Rectal smooth muscle tissue (tissue), 1 donor: Measurements from ENCODE around the gene AVPR1B.

Source experiments
- H3K27ac ChIP-seq: one replicate; pipeline ENCODE4 v1.7.0; 2013; ENCODE audit warnings: low read depth, low read length, inconsistent platforms
- H3K27me3 ChIP-seq: one replicate; pipeline ENCODE4 v1.7.0; 2013; ENCODE audit warnings: low read length; ENCODE audit not compliant: control insufficient read depth, insufficient read depth
- H3K36me3 ChIP-seq: one replicate; pipeline ENCODE4 v1.7.0; 2013; ENCODE audit warnings: low read length; ENCODE audit not compliant: control insufficient read depth, insufficient read depth
- H3K4me1 ChIP-seq: one replicate; pipeline ENCODE4 v1.7.0; 2013; ENCODE audit warnings: low read length; ENCODE audit not compliant: control insufficient read depth, insufficient read depth
- H3K4me3 ChIP-seq: one replicate; pipeline ENCODE4 v1.7.0; 2013; ENCODE audit warnings: low read length
- H3K9ac ChIP-seq: one replicate; pipeline ENCODE4 v1.7.0; 2013; ENCODE audit warnings: low read length

Gene AVPR1B

DNA sequence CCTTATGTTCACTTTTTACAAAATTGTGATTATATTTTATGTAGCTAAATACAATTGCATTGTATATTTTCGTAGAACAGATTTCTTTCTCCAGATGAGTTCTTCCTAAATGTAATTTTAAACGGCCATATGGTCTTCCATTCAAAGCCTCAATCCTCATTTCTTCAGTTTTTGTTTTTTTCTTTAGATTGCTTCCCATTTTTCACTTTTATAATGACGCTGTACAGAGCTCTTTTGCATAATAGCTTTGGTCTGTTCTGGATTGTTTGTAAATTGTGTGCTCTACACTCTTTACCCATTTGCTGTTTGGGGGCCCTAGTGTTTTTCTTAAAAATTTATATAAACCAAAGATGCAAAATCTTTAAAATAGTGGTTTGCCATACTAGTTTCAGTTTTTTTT is 27.8 kb downstream of the AVPR1B start:
- no peak overlapping the region for H3K4me3 ChIP-seq
- no peaks in the 10 kb centered on the region for H3K4me1 ChIP-seq
- no peak overlapping the region for H3K9ac ChIP-seq
- no peaks in the 10 kb centered on the region for H3K27me3 ChIP-seq
- H3K27ac ChIP-seq, result no peak overlapping the region
- no peaks in the 10 kb centered on the region for H3K36me3 ChIP-seq

GRCh38 chr1:206087091-206087490 is 30.1 kb downstream of the AVPR1B start:
- Histone ChIP-seq H3K27ac (no peak overlapping the region), H3K4me1 (no peaks in the 10 kb centered on the region), H3K36me3 (no peaks in the 10 kb centered on the region), H3K9ac (no peak overlapping the region), H3K4me3 (no peak overlapping the region), H3K27me3 (no peaks in the 10 kb centered on the region)

DNA sequence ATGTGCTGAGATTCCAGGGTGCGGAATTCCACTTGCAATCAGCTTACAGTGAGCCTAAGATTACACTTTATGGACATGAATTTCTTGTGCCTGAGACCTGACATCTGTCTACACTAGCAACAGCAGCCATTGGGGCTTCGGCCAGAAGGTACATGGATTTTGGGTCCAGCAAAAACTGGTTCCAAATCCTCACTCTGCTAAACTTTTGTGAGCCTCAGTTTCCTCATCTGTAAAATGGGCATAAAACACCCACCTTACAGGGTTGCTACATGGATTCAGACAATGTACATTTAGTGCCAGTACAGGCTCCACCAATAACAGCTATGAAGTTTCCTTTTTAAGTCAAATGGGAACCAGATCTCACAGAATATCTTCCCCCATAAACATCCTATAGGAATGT is 33.4 kb downstream of the AVPR1B start:
- Histone ChIP-seq H3K27ac (no peak overlapping the region), H3K4me3 (no peak overlapping the region)

DNA sequence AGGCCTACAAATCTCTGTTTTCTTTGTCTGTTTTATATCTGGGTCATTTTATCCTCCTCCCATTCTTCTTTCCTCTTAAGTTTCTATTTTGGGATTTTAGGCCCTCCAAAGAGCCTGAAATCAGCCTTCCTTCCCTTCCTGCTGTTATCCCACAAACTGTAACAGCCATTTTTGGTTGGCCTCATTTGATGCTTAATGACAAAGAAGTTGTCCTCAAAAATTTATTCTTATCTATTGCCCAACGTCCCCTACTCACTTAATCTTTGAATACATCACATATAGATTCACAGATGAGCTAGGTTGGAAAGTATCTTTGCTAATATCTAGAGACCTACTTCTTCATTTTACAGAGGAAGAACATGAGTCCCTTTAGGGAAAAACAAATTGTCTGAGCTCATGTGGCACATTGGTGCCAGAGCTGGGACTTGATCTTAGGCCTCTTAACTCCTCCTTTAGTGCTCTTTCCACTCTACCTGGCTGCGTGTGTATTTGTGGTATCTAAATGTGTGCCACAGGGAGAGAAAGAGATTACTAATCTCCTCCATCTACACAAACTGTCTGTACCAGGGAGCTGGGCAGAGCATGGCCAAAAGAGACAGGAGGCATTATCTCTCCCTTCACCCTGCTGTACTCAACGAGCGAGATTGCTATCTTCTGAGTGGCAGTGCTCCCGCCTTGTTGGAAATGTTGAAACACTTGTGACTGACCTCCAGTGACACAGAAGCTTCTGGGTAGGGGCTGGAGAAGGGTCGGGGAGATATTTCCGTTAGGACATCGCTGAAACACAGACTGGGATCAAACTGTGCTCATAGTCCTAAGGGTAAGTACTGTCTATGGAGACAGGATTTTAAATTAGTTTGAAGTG is 34.1 kb downstream of the AVPR1B start:
- Histone ChIP-seq H3K9ac (no peak overlapping the region), H3K27ac (no peak overlapping the region), H3K4me1 (no peaks in the 10 kb centered on the region), H3K27me3 (no peaks in the 10 kb centered on the region), H3K4me3 (no peak overlapping the region), H3K36me3 (no peaks in the 10 kb centered on the region)

More for the DNA sequence above, 33.4 kb downstream of the AVPR1B start:
- H3K4me1 ChIP-seq, result no peaks in the 10 kb centered on the region
- no peaks in the 10 kb centered on the region for H3K36me3 ChIP-seq
- H3K27me3 ChIP-seq, result no peaks in the 10 kb centered on the region
- no peak overlapping the region for H3K9ac ChIP-seq

DNA sequence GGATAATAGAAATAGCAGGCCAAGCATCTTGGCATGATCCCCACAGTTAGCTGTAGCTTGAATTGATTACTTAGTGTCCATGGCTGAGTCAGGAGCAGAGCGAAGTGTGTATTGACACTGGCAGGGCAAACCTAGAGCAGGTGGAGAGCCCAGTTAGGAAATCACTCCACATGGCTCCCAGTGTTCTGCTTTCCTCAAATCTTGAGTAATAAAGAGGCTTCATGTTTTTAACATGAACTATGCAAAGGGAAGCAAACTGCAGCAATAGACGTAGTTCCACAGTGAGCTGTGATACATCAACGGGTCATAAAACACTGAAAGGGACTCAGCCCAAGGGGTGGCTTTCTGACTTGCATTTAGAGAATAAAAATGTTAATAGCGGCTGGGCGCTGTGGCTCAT is 35.3 kb downstream of the AVPR1B start:
- H3K27ac ChIP-seq, result no peak overlapping the region
- H3K4me1 ChIP-seq, result no peaks in the 10 kb centered on the region
- no peak overlapping the region for H3K9ac ChIP-seq
- H3K27me3 ChIP-seq, result no peaks in the 10 kb centered on the region
- H3K4me3 ChIP-seq, result no peak overlapping the region
- no peaks in the 10 kb centered on the region for H3K36me3 ChIP-seq

- no peaks in the 10 kb centered on the region for H3K4me1 ChIP-seq
- no peak overlapping the region for H3K9ac ChIP-seq
- H3K4me3 ChIP-seq, result no peak overlapping the region
- no peaks in the 10 kb centered on the region for H3K27me3 ChIP-seq
- no peak overlapping the region for H3K27ac ChIP-seq
- H3K36me3 ChIP-seq, result no peaks in the 10 kb centered on the region
These were observed 37.0 kb downstream of the AVPR1B start for GRCh38 chr1:206080026-206080820.

- Histone ChIP-seq H3K36me3 (no peaks in the 10 kb centered on the region), H3K27me3 (no peaks in the 10 kb centered on the region), H3K9ac (no peak overlapping the region), H3K4me3 (no peak overlapping the region), H3K4me1 (no peaks in the 10 kb centered on the region), H3K27ac (no peak overlapping the region)
These were observed 38.1 kb downstream of the AVPR1B start for GRCh38 chr1:206079135-206079534.

DNA sequence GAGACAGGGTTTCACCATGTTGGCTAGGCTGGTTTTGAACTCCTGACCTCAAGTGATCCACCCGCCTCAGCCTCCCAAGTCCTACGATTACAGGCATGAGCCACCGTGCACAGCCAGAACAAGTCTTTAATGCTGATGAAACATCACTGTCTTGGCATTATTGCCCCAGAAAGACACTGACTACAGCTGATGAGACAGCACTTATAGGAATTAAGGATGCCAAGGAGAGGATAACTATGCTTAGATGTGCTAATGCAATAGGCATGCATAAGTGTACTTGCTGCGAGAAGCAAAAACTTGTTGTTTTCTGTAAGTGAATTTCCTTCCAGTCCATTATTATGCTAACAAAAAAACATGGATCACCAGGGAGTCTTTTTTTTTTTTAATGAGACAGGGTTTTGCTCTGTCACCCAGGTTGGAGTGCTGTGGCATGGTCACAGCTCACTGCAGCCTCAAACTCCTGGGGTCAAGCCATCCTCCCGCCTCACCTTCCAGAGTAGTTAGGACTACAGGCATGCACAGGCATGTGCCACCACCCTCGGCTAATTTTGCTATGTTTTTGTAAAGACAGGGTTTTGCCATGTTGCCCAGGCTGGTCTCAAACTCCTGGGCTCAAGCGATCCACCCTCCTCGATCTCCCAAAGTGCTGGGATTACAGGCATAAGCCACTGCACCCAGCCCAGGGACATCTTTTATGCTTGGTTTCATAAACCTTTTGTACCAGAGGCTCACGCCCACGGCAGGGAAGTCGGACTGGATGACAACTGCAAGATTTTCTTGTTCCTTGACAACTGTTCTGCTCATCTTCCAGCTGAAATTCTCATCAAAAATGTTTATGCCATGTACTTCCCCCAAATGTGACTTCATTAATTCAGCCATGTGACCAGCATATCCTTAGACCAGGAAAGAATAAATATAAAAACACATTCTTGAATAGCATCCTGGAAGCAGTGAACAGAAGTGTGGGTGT is 41.1 kb downstream of the AVPR1B start:
- no peak overlapping the region for H3K9ac ChIP-seq
- H3K4me1 ChIP-seq, result no peaks in the 10 kb centered on the region
- no peak overlapping the region for H3K4me3 ChIP-seq
- H3K27ac ChIP-seq, result no peak overlapping the region
- no peaks in the 10 kb centered on the region for H3K27me3 ChIP-seq
- no peaks in the 10 kb centered on the region for H3K36me3 ChIP-seq

GRCh38 chr1:206074839-206075238 is 42.3 kb downstream of the AVPR1B start:
- Histone ChIP-seq H3K4me1 (no peaks in the 10 kb centered on the region), H3K27ac (no peak overlapping the region), H3K9ac (no peak overlapping the region), H3K4me3 (no peak overlapping the region), H3K36me3 (no peaks in the 10 kb centered on the region), H3K27me3 (no peaks in the 10 kb centered on the region)

DNA sequence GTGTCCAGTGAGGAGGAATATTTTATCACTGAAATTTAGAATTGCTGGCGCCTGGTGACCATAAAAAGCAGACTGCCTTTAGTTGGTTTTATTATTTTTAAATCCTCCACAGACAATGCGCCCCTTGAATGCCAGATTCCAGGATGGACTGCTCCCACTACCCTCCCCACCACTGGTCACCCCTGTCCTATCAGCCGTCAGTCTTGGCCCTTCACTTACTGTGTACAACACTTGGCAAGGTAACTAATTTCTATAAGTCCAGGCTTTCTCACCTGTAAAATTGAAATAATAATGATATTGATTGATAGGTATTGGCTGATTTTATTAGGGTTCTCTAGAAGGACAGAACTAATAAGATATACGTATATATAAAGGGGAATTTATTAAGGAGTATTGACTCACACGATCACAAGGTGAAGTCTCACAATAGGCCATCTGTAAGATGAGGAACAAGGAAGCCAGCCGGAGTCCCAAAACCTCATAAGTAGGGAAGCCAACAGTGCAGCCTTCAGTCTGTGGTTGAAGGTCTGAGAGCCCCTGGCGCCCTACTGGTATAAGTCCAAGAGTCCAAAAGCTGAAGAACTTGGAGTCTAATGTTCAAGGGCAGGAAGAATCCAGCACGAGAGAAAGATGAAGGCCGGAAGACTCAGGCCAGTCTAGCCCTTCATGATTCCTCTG is 46.4 kb downstream of the AVPR1B start:
- Histone ChIP-seq H3K4me3 (no peak overlapping the region), H3K27ac (no peak overlapping the region), H3K27me3 (no peaks in the 10 kb centered on the region), H3K36me3 (no peaks in the 10 kb centered on the region), H3K9ac (no peak overlapping the region), H3K4me1 (no peaks in the 10 kb centered on the region)

DNA sequence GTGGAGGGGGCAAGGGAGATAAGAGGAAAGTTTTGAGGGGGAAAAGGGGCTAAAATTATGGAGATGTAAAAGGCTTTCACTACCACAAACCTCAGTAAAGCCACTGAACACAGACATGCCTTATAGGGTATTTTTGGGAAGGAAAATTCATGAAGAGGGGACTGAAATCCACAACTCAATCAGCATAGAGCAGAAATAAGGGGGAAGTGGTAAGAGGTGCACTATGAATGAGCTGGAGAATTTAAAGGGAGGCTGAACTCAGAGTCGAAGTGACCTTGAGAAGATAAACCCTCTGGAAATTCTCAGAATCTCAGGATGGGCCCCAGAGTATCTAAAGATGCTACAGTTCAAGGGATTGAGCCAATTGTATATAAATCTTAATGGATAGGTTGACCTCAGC is 48.9 kb downstream of the AVPR1B start:
- no peak overlapping the region for H3K27ac ChIP-seq
- H3K9ac ChIP-seq, result no peak overlapping the region
- no peaks in the 10 kb centered on the region for H3K4me1 ChIP-seq
- H3K27me3 ChIP-seq, result no peaks in the 10 kb centered on the region
- H3K4me3 ChIP-seq, result no peak overlapping the region
- H3K36me3 ChIP-seq, result no peaks in the 10 kb centered on the region
